Osteoblast (primary cell): Measurements from ENCODE around the gene SNRK. TPM values are rescaled to one million over a fixed set of nuclear protein-coding genes. Genes with fewer than 3 reads are reported as not detected.

Experiments used
- DNase-seq: peaks from one replicate; pipeline ENCODE4 v3.0.0; 2011; ENCODE audit warnings: low spot score, mixed read lengths; ENCODE audit not compliant: insufficient read length; ENCODE audit errors: missing footprints
- H2AFZ ChIP-seq: 2 replicates; pipeline ENCODE4 v1.6.0; 2011; ENCODE audit warnings: mild to moderate bottlenecking, low read length
- H3K27ac ChIP-seq: 2 replicates; pipeline ENCODE4 v1.5.1; 2011; ENCODE audit warnings: mild to moderate bottlenecking, low read depth, low read length, moderate library complexity
- H3K27me3 ChIP-seq: 2 replicates; pipeline ENCODE4 v1.6.0; 2012; ENCODE audit warnings: mild to moderate bottlenecking, control low read depth, inconsistent platforms, low read length, moderate library complexity; ENCODE audit not compliant: insufficient read depth
- H3K36me3 ChIP-seq: 2 replicates; pipeline ENCODE4 v1.5.1; 2011; ENCODE audit warnings: mild to moderate bottlenecking, low read length, control low read depth, moderate library complexity; ENCODE audit not compliant: insufficient read depth
- H3K4me1 ChIP-seq: 2 replicates; pipeline ENCODE4 v1.5.1; 2011; ENCODE audit warnings: mild to moderate bottlenecking, low read length, control low read depth, moderate library complexity; ENCODE audit not compliant: insufficient read depth
- H3K4me2 ChIP-seq: 2 replicates; pipeline ENCODE4 v1.6.0; 2011; ENCODE audit warnings: mild to moderate bottlenecking, low read length; ENCODE audit not compliant: insufficient read depth
- H3K4me3 ChIP-seq: fragments of 200-600 bp; sonication (generic); 3 replicates; pipeline ENCODE4 v1.5.1; 2012; ENCODE audit warnings: mild to moderate bottlenecking, low read length, inconsistent platforms; ENCODE audit not compliant: insufficient read depth
- H3K79me2 ChIP-seq: 2 replicates; pipeline ENCODE4 v1.6.0; 2012; ENCODE audit warnings: mild to moderate bottlenecking, low read length, control low read depth, inconsistent platforms; ENCODE audit not compliant: insufficient read depth
- H3K9me3 ChIP-seq: 2 replicates; pipeline ENCODE4 v1.5.1; 2011; ENCODE audit warnings: low read depth, low read length, control low read depth
- H4K20me1 ChIP-seq: 2 replicates; pipeline ENCODE4 v1.6.0; 2012; ENCODE audit warnings: mild to moderate bottlenecking, low read length, control low read depth; ENCODE audit not compliant: insufficient read depth
- CTCF ChIP-seq: IDR thresholded peaks from 2 replicates; pipeline ENCODE4 v1.5.1; 2011; ENCODE audit warnings: mild to moderate bottlenecking, low read depth, low read length, moderate library complexity; ENCODE audit errors: extremely low read depth
- total RNA-seq: library from RNA; depleted of rRNA; stranded (reverse); fragments of >200 nt; gene quantifications from 2 replicates; pipeline ENCODE4 v1.2.3, GENCODE V29; 2012

Gene SNRK
- total RNA-seq, 1 donor, result 26.1 TPM

GRCh38 chr3:43338295-43338694 lies 52.0 kb downstream of the SNRK start:
- no peak overlapping the region for H2AFZ ChIP-seq

GRCh38 chr3:43340403-43340802 lies 54.1 kb downstream of the SNRK start:
- Histone ChIP-seq H2AFZ (no peak overlapping the region), H3K79me2 (peaks cover 3% of the 10 kb centered on the region), H3K4me1 (peaks cover 4% of the 10 kb centered on the region), H3K27ac (no peak overlapping the region), H4K20me1 (no peaks in the 10 kb centered on the region), H3K4me3 (no peak overlapping the region), H3K27me3 (no peaks in the 10 kb centered on the region), H3K9me3 (peaks cover 13% of the 10 kb centered on the region), H3K4me2 (no peak overlapping the region), H3K36me3 (peaks cover 51% of the 10 kb centered on the region)
- TF ChIP-seq CTCF, result no peak
- no peak for DNase-seq

More at GRCh38 chr3:43338295-43338694, 52.0 kb downstream of the SNRK start:
- Histone ChIP-seq H3K27ac (no peak overlapping the region), H3K27me3 (no peaks in the 10 kb centered on the region), H3K79me2 (peaks cover 3% of the 10 kb centered on the region), H3K36me3 (peaks cover 43% of the 10 kb centered on the region), H3K4me1 (no peaks in the 10 kb centered on the region), H4K20me1 (no peaks in the 10 kb centered on the region), H3K4me2 (no peak overlapping the region), H3K9me3 (peaks cover 13% of the 10 kb centered on the region), H3K4me3 (no peak overlapping the region)
- no peak for DNase-seq
- TF ChIP-seq CTCF, result no peak

- H2AFZ ChIP-seq, result no peak overlapping the region
- DNase-seq, result no peak
- TF ChIP-seq CTCF, result no peak
- peaks cover 15% of the 10 kb centered on the region for H3K4me1 ChIP-seq
- H3K4me2 ChIP-seq, result no peak overlapping the region
- H3K27me3 ChIP-seq, result no peaks in the 10 kb centered on the region
- no peaks in the 10 kb centered on the region for H4K20me1 ChIP-seq
- H3K9me3 ChIP-seq, result peaks cover 13% of the 10 kb centered on the region
- H3K79me2 ChIP-seq, result peaks cover 3% of the 10 kb centered on the region
- H3K36me3 ChIP-seq, result peaks cover 46% of the 10 kb centered on the region
- no peak overlapping the region for H3K27ac ChIP-seq
- no peak overlapping the region for H3K4me3 ChIP-seq
Observed at GRCh38 chr3:43341788-43342187, 55.4 kb downstream of the SNRK start.

- Histone ChIP-seq H3K9me3 (peaks cover 5% of the 10 kb centered on the region), H4K20me1 (no peaks in the 10 kb centered on the region), H3K4me1 (peaks cover 15% of the 10 kb centered on the region), H2AFZ (no peak overlapping the region), H3K4me2 (no peak overlapping the region), H3K79me2 (peaks cover 3% of the 10 kb centered on the region), H3K27ac (no peak overlapping the region), H3K27me3 (no peaks in the 10 kb centered on the region), H3K36me3 (peaks cover 48% of the 10 kb centered on the region), H3K4me3 (no peak overlapping the region)
- TF ChIP-seq CTCF, result no peak
- DNase-seq, result no peak
Observed at GRCh38 chr3:43343185-43343584, 56.8 kb downstream of the SNRK start.
